ENCODE results near the gene SLC6A1.

The SLC6A1 gene

DNA sequence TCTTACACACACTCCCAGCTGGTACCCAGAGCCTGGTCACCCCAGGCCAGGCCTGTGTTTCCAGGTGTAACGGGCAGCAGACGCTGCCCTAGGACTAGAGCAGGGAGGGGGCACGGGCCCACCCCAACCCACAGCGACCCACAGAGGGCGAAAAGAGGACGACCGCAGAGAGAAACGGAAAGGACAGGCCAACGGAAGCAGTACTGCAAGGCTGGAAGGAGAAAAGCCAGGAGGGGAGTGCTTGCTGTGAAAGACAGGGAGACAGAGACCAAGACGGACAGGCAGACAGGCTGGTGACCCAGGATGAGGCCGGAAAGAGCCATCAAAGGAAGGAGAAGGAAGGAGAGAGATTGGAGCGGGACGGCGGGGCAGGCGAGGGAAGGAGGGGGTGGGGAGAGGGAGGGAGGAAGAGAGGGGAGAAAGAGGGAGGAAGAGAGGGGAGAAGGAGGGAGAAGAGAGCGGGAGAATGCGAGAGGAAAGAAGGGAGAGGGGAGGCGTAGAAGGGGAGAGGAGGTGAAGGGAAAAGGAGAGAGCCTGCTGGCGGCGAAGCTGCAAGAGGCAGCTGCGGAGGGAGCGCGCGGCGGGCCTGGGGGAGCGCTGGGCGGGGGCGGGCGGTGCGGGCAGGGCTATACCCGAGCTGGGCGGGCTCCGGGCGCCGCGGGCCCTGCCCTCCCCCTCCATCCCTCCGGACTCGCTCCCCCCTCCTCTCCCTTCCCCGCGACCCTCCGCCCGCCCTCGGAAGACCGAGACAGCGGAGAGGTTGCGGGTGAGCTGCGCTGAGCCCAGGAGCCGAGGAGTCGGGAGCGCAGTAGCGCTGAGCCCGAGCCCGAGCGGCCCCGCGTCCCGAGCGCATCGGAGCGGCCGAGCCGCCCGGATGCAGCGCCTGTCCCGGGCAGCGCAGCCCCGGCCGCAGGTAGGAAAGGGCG, at the start of gene SLC6A1:
TSS of gene SLC6A1 (plus strand) at position 732 of the 926 bp plus-strand sequence. CDS start 24,464 bp downstream, outside the sequence.
- no peak for DNase-seq

DNA sequence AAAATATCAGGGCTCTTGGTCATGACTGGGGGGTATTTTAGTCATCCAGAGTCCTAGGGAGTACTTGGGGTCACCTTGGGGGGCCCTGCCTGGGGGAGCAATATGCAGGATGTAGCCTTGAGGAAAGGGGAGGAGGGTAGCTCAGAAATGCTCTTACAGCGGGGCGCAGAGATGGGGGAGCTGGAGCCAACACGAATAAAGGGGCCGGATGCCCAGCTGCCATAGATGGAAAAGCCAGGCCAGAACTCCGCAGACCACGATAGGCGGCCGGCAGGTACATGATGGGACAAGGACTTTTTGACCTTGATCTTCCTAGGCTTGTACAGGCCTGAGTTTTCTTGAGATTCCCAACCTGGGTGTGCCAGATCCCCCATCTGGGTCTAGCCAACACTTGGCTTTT, 47.7 kb upstream of the SLC6A1 start:
- no peak for DNase-seq

DNA sequence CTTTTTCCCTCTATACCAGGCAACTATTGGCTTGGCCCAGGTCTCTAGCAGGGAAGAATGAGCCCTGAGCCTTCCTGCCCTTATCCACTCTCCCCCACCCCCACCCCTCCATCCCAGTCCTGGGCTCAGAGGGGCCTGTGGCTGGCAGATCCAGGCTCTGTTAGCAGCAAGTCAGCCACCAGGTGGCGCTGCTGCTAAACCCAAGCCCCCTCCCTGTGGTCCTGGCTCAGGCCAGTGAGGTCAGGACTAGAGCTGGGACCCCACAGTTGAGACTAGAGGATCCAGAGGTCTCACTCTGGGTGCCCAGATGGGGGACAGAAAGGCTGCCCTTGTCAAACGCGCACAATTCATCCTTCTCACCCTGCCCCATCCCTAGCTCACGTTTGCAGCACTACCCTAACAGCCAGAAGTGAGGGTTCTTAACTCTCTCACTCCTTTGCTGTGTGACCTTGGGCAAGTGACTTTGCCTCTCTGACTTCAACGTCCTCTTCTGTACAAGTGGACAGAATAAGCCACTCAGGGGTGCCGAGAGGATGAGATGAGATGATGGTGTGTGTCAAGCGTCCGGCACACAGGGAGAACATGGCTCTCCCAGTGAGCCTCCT, 46.8 kb upstream of the SLC6A1 start:
- DNase-seq, result peak in 4 of 6 experiments; percentile 7 to 16 (median 8)

DNA sequence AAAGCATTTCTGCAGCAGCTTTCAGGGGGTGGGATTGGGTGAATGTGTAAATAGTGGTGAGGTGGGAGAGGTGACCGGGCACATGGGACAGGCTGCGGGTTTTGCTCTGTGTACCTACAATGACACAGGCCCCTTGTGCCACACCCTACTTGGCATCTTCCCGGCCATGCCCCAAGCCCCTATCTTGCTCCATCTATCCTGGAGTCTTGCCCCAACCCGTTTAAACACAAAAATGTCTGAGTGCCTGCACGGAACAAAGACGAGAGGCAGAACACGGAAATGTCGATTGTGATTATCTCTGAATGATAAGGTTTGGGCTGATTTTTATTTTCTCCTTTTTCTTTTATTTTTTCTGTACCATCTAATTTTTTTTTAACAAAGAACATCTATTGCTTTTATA, 46.0 kb upstream of the SLC6A1 start:
- DNase-seq, result no peak

DNA sequence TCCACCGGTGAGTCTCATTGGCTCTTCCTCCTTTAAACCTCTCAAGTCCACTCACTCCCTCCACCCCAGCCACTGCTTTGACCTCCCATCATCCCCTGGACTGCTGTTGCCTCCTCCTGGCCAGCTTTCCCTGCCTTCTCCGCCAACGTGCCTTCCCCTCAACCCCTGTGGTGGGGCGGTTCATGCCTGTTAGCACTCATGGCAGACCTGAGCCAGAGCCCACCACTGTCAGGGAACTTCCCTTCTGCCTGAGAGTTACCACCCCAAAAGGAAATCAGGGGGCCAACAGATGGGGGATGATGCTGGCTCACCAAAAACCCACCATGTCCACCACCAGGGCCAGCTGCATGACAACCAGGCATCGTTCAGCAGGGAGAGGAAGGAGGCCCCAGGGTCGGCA, 44.2 kb upstream of the SLC6A1 start:
- no peak for DNase-seq

DNA sequence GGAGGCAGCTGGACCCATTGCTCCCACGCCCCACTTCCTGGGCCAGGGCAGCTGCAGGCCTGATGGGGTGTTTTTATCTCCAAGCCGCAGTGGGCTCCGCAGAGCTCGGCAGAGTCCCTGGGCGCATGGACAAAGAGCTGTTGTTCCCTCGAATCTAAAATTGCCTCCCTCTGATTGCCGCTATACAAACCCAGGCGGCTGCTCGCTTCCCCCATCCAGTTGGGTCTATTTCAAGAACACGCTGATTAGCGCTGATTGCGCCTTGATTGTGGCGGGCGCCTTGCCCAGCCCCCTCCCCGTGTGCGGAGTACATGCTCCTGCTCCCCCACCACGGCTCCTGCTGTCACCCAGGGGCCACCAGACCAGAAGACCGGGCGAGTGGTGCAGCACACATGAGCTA, 43.4 kb upstream of the SLC6A1 start:
- no peak for DNase-seq

DNA sequence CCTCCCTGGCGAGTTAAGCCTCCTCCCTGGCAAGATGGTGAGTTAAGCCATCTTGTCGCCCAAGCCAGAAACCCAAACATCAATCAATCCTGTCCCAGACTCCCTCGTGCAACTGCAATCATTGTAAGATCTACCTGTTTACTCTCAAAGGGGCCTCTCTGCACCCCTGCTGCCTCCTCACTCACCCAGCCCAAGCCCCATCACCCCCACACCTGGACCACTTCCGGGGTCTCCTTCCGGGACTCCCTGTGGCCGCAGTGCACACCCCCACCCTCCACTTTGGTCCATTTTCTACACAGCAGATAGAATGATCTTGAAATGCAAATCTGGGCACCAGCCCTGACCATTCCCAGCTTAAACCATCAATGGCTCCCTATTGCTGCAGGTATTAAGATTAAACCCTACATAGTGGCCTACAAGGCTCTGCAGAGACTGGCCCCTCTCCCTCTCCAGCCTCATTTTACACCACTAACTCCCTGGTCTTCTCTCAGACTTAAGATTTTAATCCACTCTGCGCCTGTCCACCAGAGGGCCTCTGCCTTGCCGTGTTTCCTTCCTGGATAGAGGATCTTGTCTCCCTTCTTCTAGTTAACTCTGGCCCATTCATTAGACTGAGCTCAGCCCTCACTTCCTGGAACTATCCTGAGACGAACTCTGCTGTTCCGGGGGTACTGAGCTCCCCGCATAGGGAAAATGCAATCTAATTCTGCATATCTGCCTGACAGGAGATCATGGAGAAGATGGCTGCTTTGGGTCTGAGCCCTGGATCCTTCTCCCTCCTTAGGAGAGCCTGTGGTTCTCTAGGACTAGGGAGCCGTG, 41.9 kb upstream of the SLC6A1 start:
- DNase-seq, result no peak

DNA sequence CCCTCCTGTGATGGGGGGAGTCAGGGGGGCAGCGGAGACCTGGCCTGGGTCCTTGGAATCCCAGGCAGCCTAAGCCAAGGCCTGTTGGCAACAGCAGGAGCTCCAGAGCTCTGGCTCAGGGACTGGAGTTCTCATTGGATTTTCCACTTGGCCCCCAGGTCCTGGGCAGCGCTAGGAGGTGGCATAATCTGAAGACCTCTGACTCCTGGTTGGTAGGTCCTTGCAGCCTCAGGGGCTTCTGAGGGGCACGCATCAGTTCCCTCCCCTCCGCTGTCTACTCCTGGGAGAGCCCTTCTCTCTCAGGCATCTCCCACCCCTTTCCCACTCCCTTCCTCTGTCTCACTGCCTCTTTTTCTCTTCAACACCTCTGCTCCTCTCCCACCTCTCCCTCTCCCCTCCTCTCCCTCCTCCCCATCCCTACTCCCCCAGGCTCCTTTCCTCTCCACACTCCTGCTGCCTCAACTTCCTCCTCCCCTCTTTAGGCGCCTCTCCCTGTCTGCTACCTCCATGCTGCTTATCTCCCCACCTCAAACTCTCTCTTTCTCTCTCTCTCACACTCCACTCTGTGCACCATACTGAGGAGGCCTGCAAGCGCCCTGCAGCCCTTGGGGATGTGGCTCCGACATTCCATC, 41.1 kb upstream of the SLC6A1 start:
- no peak for DNase-seq

DNA sequence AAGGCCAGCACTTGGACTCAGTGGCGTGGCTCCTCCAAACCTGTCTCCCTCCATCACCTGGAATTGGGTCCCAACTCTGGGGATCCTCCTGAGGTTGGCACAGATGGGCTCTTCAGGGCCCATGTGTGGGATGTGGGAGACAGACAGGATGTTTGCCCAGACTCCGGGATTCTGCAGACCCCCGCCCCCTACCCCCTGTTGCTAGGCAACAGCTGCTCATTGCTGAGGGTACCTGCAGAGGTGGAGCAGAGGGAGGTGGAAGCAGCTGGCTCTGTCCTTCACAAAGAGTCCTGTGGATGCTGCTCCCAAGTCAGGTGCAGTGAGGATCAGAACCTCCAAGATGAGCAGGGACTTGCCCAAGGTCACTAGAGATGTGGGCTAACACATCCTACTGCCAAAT, 40.0 kb upstream of the SLC6A1 start:
- no peak for DNase-seq

DNA sequence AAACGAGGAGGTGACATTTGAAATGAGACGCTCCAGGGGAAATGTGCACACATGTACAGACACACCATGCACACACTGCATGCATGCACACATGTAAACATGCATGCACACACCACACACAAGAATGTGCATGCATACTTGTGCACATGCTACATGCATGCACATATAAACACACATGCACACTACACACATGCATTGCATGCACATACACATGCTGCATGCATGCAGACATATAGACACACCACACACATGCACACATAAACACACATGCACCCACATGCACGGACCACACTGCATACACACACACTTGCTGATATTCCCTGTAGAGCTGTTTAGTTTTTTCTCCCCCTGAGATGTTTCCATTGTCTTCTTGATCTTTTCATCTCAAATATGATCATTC, 37.8 kb upstream of the SLC6A1 start:
- DNase-seq, result no peak

DNA sequence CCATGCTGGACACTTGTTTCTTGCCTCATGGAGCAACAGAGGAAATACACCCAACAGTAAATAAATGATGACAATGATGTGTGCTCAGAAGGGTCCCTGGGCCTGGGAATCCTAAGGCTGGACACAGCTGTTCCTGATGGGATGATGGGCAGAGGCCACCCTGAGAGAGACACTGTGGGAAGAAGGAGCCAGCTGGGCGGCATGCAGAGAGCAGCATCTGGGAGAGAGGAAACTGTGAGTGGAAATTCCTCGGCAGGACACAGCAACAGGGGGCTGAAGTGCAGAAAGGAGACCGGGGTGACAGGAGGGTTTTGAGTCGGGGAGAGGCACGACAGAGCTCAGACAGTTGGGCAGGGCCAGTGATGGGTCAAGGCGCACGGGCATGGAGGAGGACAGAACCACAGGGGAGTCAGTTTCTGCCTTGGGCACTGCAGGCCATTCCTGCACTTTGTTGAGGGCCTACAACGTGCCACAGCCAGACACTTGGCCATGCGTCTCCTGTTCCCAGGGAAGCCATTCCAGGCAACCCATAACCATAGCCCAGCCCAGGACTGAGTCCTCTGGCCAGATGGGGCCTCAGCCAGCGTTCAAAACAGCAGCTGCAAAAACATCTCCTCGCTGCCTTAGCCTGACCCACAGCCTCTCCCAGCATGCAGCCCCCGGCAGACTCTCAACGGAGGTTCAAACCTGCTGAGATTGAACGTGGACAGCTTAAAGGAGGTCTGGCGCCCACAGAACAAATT, 36.7 kb upstream of the SLC6A1 start:
- DNase-seq, result no peak

DNA sequence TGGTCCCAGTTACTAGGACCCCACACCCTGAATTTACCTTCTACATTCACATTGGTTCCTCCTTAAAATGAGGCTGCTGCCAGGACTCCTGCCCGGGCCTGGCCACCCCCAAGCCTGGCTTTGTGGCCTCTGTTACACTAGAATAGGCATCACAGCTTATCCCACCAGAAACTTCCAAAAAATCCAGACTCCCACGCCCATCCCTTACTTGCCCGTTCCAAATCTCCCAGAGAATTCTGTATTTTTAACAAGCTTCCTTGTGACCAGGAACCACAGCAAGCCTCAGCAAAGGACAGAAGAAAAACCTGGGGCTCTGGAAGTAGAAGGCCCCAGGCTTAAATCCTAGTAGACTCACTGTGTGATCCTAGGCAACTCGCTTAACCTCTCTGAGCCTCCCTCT, 36.0 kb upstream of the SLC6A1 start:
- no peak for DNase-seq

DNA sequence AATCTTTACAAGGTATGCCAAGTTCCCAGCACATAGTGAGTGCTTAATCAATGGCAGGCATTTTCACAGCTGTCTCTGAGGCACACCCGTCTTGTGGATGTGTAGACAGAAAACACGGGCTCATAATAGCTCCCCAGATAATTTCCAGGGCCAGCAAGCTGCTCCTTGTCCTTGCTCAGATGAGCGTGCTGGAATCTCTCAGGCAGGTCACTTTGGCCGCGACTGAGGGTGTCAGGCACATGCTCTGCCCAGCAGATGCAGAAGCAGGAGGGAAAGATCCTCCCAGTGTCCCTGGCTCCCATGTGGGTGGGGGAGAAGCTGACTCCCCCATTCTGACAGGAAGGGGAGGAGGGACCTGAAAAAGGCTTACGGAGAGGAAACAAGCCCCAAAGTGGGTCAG, 35.6 kb upstream of the SLC6A1 start:
- no peak for DNase-seq

DNA sequence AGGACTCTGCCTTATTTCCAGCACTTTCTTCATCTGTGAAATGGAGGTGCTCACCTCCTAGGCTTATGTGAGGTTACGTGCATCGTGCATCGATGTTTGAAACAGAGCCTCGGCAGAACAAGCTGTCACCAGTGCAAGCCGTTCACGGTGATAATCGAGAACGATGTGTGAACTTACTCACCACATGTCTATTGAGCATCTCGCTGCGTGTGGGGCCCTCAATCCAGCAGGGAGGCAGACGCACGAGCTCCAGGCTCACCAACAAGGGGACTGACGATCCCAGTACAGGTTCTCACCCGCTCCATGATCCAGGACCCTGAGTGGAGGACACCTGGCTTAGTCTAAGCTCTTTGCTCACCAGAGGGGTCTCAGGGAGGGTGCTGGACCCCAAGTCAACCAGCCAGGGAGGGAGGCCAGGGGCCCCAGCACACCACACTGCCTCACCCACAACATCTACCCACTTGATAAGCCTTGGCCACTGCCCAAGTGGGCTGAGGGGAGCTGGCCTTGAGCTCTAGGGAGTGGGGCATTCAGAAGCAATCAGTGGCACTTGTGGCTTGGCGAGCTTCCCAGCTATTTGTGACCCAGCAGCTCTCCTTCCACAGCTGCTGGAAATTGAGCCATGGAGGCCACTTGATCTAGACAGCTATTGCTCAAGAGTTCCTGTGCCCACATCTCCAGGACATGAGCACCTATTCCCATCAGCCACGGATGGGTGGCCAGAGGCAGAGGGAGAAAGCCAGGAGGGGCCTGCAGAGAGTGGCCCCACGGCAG, 34.4 kb upstream of the SLC6A1 start:
- DNase-seq, result no peak

DNA sequence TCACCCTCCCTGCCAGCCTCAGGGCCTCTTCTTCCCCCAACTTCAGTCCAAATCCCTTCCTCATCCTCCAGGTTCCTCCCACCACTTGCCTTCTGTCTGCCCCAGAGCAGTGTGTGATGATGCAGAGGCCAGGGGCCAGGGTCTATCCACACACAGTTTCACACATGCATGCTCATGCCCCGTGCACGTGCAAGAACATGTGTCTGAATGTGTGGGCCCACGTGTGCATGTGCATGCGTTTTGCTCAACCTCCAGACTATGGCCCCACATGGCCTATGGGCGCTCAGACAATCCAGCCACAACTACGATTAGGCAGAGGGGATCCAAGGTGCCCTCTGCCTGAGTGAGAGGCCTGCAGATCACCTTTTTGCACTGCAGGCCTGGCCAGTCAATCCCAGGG, 32.3 kb upstream of the SLC6A1 start:
- no peak for DNase-seq

DNA sequence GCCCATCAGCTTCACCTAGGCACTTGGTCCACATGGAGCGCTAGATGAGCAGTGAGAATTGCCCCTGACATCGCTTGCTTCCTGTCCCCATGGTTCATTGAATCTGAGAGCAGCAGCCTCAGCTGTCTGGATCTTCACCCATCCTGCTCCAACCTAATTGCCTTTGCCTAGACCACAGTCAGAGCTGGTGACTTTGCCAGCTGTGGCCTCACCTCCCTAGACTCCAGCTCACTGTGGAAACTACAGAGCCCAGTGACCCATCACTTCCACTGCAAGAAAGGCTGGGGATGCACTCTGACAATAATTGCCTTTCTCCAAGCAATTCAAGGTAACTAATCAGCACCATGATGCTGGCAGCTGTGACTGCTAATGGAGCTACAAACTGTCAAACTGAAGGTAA, 30.6 kb upstream of the SLC6A1 start:
- DNase-seq, result no peak

DNA sequence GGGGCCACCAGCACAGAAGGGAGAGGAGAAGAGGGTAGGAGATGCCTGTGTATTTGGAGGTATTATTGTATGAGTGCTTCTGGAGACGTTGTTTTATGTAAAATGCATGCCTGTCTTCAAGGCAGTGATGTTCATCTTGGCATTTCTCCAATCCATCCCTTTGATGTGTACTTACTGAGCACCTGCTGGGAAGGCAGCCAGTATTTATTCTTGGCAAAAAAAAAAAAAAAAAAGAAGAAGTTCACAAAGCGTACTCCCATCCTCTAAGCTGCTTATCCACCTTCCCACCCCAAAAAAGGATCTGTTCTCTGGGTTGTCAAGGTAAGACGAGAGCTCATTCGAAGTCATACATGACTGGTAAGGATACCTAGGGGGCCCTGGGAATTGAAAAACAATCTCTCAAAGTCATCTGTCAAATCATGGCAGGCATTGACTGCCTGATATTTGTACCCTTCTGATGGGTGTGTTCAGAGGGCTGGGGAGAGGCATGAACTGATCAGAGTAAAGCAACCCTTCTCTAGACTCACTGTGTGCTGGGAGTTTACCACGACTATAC, 30.0 kb upstream of the SLC6A1 start:
- no peak for DNase-seq

DNA sequence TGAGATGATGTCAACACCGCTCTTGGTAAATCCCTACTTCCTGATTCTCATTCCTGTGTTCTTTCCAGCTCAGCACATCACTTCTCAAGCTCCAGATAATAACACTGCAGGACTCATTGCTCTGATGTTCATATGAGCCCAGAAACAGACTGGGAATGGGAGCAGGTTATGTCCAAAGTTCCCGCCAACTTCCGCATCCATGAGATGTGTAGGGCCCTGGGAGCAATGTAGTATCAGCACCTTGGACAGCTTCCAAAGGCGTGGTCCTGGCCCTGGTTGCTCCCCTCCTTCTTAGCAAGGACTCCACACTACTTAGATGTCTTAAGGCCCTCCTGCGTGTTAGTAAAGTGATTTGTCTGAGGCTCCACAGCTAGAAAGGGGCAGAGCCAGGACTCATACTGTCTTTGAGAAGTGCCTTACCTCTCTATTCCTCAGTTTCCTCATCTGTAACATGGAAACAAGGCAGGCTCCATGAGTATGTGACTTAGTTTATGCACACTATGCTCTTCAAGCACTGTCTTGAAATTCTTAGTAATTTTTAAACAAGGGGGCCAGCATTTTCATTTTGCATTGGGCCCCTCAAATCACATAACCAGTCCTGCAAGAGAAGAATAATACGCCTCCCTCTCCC, 27.9 kb upstream of the SLC6A1 start:
- no peak for DNase-seq

DNA sequence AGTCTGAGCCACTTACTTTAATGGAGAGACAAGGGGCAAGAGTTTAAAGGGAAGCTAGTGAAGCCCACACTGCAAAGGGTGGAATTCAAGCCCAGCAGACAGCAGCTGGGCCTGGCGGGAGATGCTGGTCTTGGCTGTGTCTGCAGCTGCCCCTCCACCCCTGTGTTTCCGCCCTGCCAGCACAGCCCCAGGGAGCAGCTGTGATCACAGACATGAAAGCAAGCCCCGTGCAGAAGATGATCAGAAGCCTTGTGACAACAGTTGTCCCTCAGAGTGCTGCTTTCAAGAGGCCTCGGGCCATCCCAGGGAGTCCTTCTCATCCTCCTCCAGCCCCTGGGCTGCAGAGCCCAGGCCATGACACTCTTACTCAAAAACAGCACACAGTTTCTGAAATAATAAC, 24.1 kb upstream of the SLC6A1 start:
- no peak for DNase-seq

DNA sequence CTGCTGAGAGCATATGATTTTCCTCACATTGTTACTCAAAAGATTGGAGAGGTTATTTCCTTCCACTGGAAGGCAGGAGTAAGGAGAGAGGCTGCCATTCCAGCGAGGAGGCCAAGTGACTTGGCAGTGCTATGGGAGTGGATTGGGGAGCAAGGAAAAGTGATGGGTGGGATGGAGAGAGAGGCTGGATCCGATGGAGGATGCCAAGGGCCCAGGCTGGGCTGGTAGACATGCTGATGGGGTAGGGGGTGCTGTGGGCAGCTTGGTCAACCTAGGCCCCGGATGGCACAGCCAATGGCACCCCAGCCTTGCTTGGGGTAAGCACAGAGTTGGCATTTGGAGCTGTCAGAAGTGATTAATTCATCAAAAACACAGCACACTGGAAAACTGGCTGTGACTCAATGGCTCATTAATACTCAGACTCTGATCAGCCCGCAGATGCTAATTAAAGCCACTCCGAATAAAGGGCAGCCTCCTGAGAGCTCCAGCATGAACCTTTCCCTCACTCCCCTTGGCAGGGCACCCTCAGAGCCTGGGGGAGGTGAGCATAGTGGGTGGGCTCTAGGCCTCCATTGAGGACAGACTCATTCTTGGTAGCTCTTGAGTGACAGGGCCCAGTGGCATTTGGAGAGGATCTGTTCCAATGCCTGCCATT, 22.1 kb upstream of the SLC6A1 start:
- no peak for DNase-seq

All from stimulated activated naive CD4-positive, alpha-beta T cell (primary cell).